GM23338 (cell line): ENCODE measurements around the gene RXRA. TPM values are rescaled to one million over a fixed set of nuclear protein-coding genes. Genes with fewer than 3 reads are reported as not detected.

Experiments used
- ATAC-seq: fragments of 200-7000 bp; cut with Tn5 transposase; 3 replicates; pipeline ENCODE4 v1.9.1; 2020
- DNase-seq: peaks from one replicate; pipeline ENCODE4 v3.0.0-alpha.2; 2015; ENCODE audit warnings: low spot score
- H2AFZ ChIP-seq: fragments of 200-600 bp; sonication (generic); 2 replicates; pipeline ENCODE4 v1.8.0; 2016; ENCODE audit warnings: antibody characterized with exemption, mild to moderate bottlenecking, moderate library complexity
- H3F3A ChIP-seq: fragments of 200-600 bp; sonication (generic); replicated peaks from 2 replicates; pipeline ENCODE4 v1.8.0; 2017; ENCODE audit warnings: antibody characterized with exemption, mixed run types, low read depth
- H3K27ac ChIP-seq: fragments of 200-600 bp; sonication (generic); 2 replicates; pipeline ENCODE4 v1.6.1; 2016; ENCODE audit warnings: low read depth
- H3K27me3 ChIP-seq: fragments of 200-600 bp; sonication (generic); 2 replicates; pipeline ENCODE4 v1.8.0; 2016; ENCODE audit warnings: mild to moderate bottlenecking, mixed run types, moderate library complexity; ENCODE audit not compliant: insufficient read depth
- H3K36me3 ChIP-seq: fragments of 200-600 bp; sonication (generic); 2 replicates; pipeline ENCODE4 v1.8.0; 2016; ENCODE audit warnings: mild to moderate bottlenecking; ENCODE audit not compliant: insufficient read depth
- H3K4me1 ChIP-seq: fragments of 200-600 bp; sonication (generic); 2 replicates; pipeline ENCODE4 v1.8.0; 2016; ENCODE audit warnings: mild to moderate bottlenecking, moderate library complexity; ENCODE audit not compliant: insufficient read depth
- H3K4me2 ChIP-seq: fragments of 200-600 bp; sonication (generic); 2 replicates; pipeline ENCODE4 v1.7.1; 2017; ENCODE audit warnings: mixed run types
- H3K4me3 ChIP-seq: fragments of 200-600 bp; sonication (generic); 2 replicates; pipeline ENCODE4 v1.6.1; 2016; ENCODE audit warnings: mixed run types
- H3K79me2 ChIP-seq: fragments of 200-600 bp; sonication (generic); replicated peaks from 2 replicates; pipeline ENCODE4 v1.8.0; 2017; ENCODE audit warnings: mild to moderate bottlenecking; ENCODE audit not compliant: insufficient read depth
- H3K9me2 ChIP-seq: fragments of 200-600 bp; sonication (generic); 2 replicates; pipeline ENCODE4 v1.8.0; 2017; ENCODE audit not compliant: insufficient read depth
- H4K20me1 ChIP-seq: fragments of 200-600 bp; sonication (generic); replicated peaks from 2 replicates; pipeline ENCODE4 v1.8.0; 2017; ENCODE audit warnings: mild to moderate bottlenecking; ENCODE audit not compliant: insufficient read depth
- H3K27ac Mint-ChIP-seq: 2 replicates; pipeline ENCODE4 v1.8.0; 2020; ENCODE audit warnings: inconsistent platforms, mild to moderate bottlenecking, moderate library complexity, mixed read lengths
- H3K27me3 Mint-ChIP-seq: 3 replicates; pipeline ENCODE4 v1.8.0; 2022; ENCODE audit warnings: low read depth, mild to moderate bottlenecking, moderate library complexity, mixed read lengths, inconsistent platforms; ENCODE audit not compliant: insufficient read depth, poor library complexity
- H3K36me3 Mint-ChIP-seq: 3 replicates; pipeline ENCODE4 v1.8.0; 2021; ENCODE audit warnings: low read depth, mild to moderate bottlenecking, inconsistent platforms, moderate library complexity, mixed read lengths
- H3K4me1 Mint-ChIP-seq: 3 replicates; pipeline ENCODE4 v1.8.0; 2020; ENCODE audit warnings: mild to moderate bottlenecking, inconsistent platforms, mixed read lengths
- H3K4me3 Mint-ChIP-seq: 3 replicates; pipeline ENCODE4 v1.8.0; 2021; ENCODE audit warnings: moderate library complexity, mild to moderate bottlenecking, inconsistent platforms, mixed read lengths
- H3K9me3 Mint-ChIP-seq: 3 replicates; pipeline ENCODE4 v1.8.0; 2020; ENCODE audit warnings: moderate library complexity, mild to moderate bottlenecking, inconsistent platforms, mixed read lengths
- CREB1 ChIP-seq: fragments of 250-450 bp; sonication (Bioruptor Pico); IDR thresholded peaks from 2 replicates; pipeline ENCODE4 v1.5.0; 2020; ENCODE audit warnings: low read depth, mild to moderate bottlenecking, moderate library complexity
- EZH2 ChIP-seq: fragments of 200-600 bp; sonication (generic); IDR thresholded peaks from one replicate; pipeline ENCODE4 v1.8.0; 2017; ENCODE audit warnings: antibody characterized with exemption, mild to moderate bottlenecking, low read depth; ENCODE audit not compliant: unreplicated experiment
- EZH2phosphoT487 ChIP-seq: fragments of 200-600 bp; sonication (generic); IDR thresholded peaks from one replicate; pipeline ENCODE4 v1.8.1; 2018; ENCODE audit warnings: antibody characterized with exemption; ENCODE audit not compliant: unreplicated experiment
- JUNB ChIP-seq: IDR thresholded peaks from one replicate; pipeline ENCODE4 v1.6.1; 2016; ENCODE audit warnings: antibody characterized with exemption; ENCODE audit not compliant: unreplicated experiment
- NANOG ChIP-seq: IDR thresholded peaks from 2 replicates; pipeline ENCODE4 v1.6.1; 2016; ENCODE audit warnings: antibody characterized with exemption, borderline replicate concordance
- POLR2AphosphoS5 ChIP-seq: IDR thresholded peaks from 2 replicates; pipeline ENCODE4 v1.6.1; 2016; ENCODE audit warnings: antibody characterized with exemption, low read depth
- STAT1 ChIP-seq: IDR thresholded peaks from one replicate; pipeline ENCODE4 v1.6.1; 2016; ENCODE audit warnings: antibody characterized with exemption; ENCODE audit not compliant: unreplicated experiment
- ZNF114 ChIP-seq: fragments of 250-450 bp; sonication (Bioruptor Pico); IDR thresholded peaks from 2 replicates; pipeline ENCODE4 v1.5.0; 2020; ENCODE audit warnings: mild to moderate bottlenecking, moderate library complexity
- ZNF331 ChIP-seq: fragments of 250-450 bp; sonication (Bioruptor Pico); IDR thresholded peaks from 2 replicates; pipeline ENCODE4 v1.5.0; 2020; ENCODE audit warnings: low read depth, mild to moderate bottlenecking, moderate library complexity
- polyA plus RNA-seq: library from polyadenylated mRNA; unstranded; fragments of >200 nt; fragmentation: Nextera tagmentation; extraction: Ambion mirVana; gene quantifications from 2 replicates; pipeline ENCODE4 v1.2.1, GENCODE V29; 2016
- total RNA-seq: library from RNA; depleted of rRNA; stranded (reverse); fragments of >200 nt; shearing (Covaris generic); gene quantifications from 2 replicates; pipeline ENCODE4 v1.2.3, GENCODE V29; 2014
- TF ChIP-seq, protein P1 (sequence below), 2 experiments: fragments of 200-600 bp in 1 of 2; sonication (generic) in 1 of 2; conservative IDR thresholded peaks; 2 replicates each; pipeline versions ENCODE4 v1.5.1 to v1.6.1; 2016 to 2017; ENCODE audit warnings: antibody characterized with exemption in 2 of 2, low read depth in 2 of 2, mild to moderate bottlenecking in 2 of 2, moderate library complexity in 1 of 2
- TF ChIP-seq, protein P2 (sequence below): IDR thresholded peaks from one replicate; pipeline ENCODE4 v1.6.1; 2018; ENCODE audit warnings: antibody characterized with exemption; ENCODE audit not compliant: unreplicated experiment
- TF ChIP-seq, protein P3 (sequence below): fragments of 250-450 bp; sonication (Bioruptor Pico); IDR thresholded peaks from 2 replicates; pipeline ENCODE4 v1.5.0; 2020; ENCODE audit warnings: mild to moderate bottlenecking, moderate library complexity
- TF ChIP-seq, protein P4 (sequence below): IDR thresholded peaks from 2 replicates; pipeline ENCODE4 v1.6.1; 2016; ENCODE audit warnings: antibody characterized with exemption

RXRA gene
- total and polyA plus RNA-seq, 2 experiments from 2014 or later, result 4.9 to 17.9 TPM

DNA sequence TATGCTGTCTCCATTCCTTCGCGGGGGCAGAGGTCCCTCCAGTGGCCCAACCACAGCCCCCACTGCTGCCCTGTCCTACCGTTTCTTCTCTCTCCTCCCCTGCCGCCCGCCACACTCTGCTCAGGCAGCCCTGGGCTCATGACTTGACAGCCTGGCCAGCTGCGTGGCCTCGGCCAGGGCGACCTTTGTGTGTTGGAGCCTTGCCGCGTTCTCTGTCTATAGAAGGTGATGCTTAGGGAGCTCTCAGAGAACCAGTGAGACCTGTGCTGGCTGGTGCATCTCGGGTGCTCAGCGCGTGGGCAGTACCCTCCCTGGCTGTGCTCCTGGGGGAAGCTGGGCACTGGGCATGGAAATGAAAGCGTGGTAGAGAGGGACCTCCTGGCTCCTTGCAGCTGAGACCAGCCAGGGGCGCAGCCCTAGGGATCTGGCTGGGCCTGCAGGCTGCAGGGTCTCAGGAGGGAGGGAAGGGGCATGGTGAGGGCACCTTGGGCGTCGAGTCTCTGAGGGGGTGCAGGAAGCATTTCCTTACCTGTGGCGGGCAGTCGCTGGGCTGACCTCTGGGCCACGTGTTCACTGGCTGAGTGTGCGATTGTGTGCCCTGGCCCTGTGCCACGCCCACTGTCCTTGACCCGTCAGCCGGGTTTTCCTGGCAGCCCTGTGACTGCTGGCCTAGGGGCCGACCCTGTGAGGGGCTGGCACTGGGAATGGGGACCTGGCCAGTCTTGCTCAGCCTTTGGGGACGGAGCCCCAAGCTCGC lies 50.3 kb downstream of the RXRA start:
- Histone ChIP-seq H3K4me3 (no peak overlapping the region), H3K4me1 (no peaks in the 10 kb centered on the region), H3K36me3 (no peaks in the 10 kb centered on the region), H3K27me3 (no peaks in the 10 kb centered on the region), H3K79me2 (peaks cover 61% of the 10 kb centered on the region), H3F3A (no peaks in the 10 kb centered on the region), H3K27ac (no peak overlapping the region), H3K4me2 (no peak overlapping the region), H2AFZ (no peak overlapping the region), H3K9me2 (no peaks in the 10 kb centered on the region), H4K20me1 (no peaks in the 10 kb centered on the region; the same call in 1 of the 2 replicates)
- Mint-ChIP-seq H3K27ac (peak overlapping the region; percentile 79; the same call in 1 of the 2 replicates), H3K36me3 (no peaks in the 10 kb centered on the region), H3K4me1 (peaks cover 20% of the 10 kb centered on the region), H3K9me3 (no peaks in the 10 kb centered on the region), H3K27me3 (peaks cover 11% of the 10 kb centered on the region), H3K4me3 (no peak overlapping the region)
- DNase-seq, result no peak
- ATAC-seq, result no peak
- TF ChIP-seq, protein P1, sequence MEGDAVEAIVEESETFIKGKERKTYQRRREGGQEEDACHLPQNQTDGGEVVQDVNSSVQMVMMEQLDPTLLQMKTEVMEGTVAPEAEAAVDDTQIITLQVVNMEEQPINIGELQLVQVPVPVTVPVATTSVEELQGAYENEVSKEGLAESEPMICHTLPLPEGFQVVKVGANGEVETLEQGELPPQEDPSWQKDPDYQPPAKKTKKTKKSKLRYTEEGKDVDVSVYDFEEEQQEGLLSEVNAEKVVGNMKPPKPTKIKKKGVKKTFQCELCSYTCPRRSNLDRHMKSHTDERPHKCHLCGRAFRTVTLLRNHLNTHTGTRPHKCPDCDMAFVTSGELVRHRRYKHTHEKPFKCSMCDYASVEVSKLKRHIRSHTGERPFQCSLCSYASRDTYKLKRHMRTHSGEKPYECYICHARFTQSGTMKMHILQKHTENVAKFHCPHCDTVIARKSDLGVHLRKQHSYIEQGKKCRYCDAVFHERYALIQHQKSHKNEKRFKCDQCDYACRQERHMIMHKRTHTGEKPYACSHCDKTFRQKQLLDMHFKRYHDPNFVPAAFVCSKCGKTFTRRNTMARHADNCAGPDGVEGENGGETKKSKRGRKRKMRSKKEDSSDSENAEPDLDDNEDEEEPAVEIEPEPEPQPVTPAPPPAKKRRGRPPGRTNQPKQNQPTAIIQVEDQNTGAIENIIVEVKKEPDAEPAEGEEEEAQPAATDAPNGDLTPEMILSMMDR (conservative IDR thresholded peaks at IDR 0.05; ENCODE audit: low read depth in 2 of 2), result no peak
- TF ChIP-seq, protein P2, sequence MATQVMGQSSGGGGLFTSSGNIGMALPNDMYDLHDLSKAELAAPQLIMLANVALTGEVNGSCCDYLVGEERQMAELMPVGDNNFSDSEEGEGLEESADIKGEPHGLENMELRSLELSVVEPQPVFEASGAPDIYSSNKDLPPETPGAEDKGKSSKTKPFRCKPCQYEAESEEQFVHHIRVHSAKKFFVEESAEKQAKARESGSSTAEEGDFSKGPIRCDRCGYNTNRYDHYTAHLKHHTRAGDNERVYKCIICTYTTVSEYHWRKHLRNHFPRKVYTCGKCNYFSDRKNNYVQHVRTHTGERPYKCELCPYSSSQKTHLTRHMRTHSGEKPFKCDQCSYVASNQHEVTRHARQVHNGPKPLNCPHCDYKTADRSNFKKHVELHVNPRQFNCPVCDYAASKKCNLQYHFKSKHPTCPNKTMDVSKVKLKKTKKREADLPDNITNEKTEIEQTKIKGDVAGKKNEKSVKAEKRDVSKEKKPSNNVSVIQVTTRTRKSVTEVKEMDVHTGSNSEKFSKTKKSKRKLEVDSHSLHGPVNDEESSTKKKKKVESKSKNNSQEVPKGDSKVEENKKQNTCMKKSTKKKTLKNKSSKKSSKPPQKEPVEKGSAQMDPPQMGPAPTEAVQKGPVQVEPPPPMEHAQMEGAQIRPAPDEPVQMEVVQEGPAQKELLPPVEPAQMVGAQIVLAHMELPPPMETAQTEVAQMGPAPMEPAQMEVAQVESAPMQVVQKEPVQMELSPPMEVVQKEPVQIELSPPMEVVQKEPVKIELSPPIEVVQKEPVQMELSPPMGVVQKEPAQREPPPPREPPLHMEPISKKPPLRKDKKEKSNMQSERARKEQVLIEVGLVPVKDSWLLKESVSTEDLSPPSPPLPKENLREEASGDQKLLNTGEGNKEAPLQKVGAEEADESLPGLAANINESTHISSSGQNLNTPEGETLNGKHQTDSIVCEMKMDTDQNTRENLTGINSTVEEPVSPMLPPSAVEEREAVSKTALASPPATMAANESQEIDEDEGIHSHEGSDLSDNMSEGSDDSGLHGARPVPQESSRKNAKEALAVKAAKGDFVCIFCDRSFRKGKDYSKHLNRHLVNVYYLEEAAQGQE, result no peak
- TF ChIP-seq CREB1 (CRISPR knock-in tag) (no peak), STAT1 (no peak), POLR2AphosphoS5 (no peak), EZH2 (no peak), ZNF331 (CRISPR knock-in tag) (no peak), NANOG (no peak), JUNB (no peak), ZNF114 (CRISPR knock-in tag) (no peak), EZH2phosphoT487 (no peak)
- TF ChIP-seq, protein P3, sequence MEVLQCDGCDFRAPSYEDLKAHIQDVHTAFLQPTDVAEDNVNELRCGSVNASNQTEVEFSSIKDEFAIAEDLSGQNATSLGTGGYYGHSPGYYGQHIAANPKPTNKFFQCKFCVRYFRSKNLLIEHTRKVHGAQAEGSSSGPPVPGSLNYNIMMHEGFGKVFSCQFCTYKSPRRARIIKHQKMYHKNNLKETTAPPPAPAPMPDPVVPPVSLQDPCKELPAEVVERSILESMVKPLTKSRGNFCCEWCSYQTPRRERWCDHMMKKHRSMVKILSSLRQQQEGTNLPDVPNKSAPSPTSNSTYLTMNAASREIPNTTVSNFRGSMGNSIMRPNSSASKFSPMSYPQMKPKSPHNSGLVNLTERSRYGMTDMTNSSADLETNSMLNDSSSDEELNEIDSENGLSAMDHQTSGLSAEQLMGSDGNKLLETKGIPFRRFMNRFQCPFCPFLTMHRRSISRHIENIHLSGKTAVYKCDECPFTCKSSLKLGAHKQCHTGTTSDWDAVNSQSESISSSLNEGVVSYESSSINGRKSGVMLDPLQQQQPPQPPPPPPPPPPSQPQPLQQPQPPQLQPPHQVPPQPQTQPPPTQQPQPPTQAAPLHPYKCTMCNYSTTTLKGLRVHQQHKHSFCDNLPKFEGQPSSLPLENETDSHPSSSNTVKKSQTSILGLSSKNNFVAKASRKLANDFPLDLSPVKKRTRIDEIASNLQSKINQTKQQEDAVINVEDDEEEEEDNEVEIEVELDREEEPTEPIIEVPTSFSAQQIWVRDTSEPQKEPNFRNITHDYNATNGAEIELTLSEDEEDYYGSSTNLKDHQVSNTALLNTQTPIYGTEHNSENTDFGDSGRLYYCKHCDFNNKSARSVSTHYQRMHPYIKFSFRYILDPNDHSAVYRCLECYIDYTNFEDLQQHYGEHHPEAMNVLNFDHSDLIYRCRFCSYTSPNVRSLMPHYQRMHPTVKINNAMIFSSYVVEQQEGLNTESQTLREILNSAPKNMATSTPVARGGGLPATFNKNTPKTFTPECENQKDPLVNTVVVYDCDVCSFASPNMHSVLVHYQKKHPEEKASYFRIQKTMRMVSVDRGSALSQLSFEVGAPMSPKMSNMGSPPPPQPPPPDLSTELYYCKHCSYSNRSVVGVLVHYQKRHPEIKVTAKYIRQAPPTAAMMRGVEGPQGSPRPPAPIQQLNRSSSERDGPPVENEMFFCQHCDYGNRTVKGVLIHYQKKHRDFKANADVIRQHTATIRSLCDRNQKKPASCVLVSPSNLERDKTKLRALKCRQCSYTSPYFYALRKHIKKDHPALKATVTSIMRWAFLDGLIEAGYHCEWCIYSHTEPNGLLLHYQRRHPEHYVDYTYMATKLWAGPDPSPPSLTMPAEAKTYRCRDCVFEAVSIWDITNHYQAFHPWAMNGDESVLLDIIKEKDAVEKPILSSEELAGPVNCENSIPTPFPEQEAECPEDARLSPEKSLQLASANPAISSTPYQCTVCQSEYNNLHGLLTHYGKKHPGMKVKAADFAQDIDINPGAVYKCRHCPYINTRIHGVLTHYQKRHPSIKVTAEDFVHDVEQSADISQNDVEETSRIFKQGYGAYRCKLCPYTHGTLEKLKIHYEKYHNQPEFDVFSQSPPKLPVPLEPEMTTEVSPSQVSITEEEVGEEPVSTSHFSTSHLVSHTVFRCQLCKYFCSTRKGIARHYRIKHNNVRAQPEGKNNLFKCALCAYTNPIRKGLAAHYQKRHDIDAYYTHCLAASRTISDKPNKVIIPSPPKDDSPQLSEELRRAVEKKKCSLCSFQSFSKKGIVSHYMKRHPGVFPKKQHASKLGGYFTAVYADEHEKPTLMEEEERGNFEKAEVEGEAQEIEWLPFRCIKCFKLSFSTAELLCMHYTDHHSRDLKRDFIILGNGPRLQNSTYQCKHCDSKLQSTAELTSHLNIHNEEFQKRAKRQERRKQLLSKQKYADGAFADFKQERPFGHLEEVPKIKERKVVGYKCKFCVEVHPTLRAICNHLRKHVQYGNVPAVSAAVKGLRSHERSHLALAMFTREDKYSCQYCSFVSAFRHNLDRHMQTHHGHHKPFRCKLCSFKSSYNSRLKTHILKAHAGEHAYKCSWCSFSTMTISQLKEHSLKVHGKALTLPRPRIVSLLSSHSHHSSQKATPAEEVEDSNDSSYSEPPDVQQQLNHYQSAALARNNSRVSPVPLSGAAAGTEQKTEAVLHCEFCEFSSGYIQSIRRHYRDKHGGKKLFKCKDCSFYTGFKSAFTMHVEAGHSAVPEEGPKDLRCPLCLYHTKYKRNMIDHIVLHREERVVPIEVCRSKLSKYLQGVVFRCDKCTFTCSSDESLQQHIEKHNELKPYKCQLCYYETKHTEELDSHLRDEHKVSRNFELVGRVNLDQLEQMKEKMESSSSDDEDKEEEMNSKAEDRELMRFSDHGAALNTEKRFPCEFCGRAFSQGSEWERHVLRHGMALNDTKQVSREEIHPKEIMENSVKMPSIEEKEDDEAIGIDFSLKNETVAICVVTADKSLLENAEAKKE (CRISPR knock-in tag), result no peak
- TF ChIP-seq, protein P4, sequence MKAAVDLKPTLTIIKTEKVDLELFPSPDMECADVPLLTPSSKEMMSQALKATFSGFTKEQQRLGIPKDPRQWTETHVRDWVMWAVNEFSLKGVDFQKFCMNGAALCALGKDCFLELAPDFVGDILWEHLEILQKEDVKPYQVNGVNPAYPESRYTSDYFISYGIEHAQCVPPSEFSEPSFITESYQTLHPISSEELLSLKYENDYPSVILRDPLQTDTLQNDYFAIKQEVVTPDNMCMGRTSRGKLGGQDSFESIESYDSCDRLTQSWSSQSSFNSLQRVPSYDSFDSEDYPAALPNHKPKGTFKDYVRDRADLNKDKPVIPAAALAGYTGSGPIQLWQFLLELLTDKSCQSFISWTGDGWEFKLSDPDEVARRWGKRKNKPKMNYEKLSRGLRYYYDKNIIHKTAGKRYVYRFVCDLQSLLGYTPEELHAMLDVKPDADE, result no peak
